ENCODE measurements around the gene BICC1. TPM values are rescaled to one million over a fixed set of nuclear protein-coding genes. Genes with fewer than 3 reads are reported as not detected.

Gene BICC1
- total RNA-seq, 1 experiment from 2014 or later: not detected

DNA sequence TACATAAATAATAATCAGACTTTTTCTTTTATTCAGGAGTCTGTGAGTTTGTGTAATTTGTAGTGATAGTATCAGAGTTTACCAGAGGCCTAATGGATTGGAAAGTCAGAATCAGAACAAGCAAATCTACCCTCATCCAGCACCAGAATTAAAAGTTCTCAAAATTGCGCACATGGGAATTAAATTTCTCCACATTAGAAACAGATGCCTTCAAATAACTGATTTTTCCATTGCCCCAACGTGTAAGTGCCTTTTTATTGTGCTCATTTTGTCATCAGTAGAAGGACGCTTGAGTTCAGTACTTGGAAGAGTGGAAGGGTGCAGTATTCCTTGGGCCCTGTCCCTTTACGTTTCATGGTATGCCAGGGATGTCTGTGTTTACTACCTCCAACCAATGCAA, 32.8 kb downstream of the BICC1 start:
- H3K9ac ChIP-seq (ENCODE audit: low read length): no peak overlapping the region
- no peak overlapping the region for H3K4me3 ChIP-seq (replicated peaks in 1 of 2; ENCODE audit: low read depth in 1 of 2, low read length in 2 of 2)
- intact Hi-C loops (cut with micrococcal nuclease): no loop called here
- H4K20me1 ChIP-seq (ENCODE audit: insufficient read depth): no peaks in the 10 kb centered on the region
- H3K9me2 ChIP-seq (ENCODE audit: insufficient read depth): no peaks in the 10 kb centered on the region
- no peaks in the 10 kb centered on the region for H3K9me3 ChIP-seq (ENCODE audit: control insufficient read depth in 1 of 2, insufficient read depth in 1 of 2, low read depth in 1 of 2, low read length in 2 of 2)
- no peaks in the 10 kb centered on the region for H3K4me1 ChIP-seq (ENCODE audit: control insufficient read depth in 1 of 2, insufficient read depth in 2 of 2, low read length in 2 of 2)
- no peak for ATAC-seq
- no peaks in the 10 kb centered on the region for H3K36me3 ChIP-seq (ENCODE audit: control insufficient read depth in 1 of 2, insufficient read depth in 2 of 2, low read length in 2 of 2)
- DNase-seq (ENCODE audit: low read depth, low spot score): no peak
- H3K27ac ChIP-seq (ENCODE audit: low read depth, low read length): no peak overlapping the region
- no TSS peak for BruUV-seq (replicated peaks)
- POLR2A ChIA-PET: no interaction called here
- H3K79me2 ChIP-seq (ENCODE audit: insufficient read depth, low read length): no peaks in the 10 kb centered on the region
- TF ChIP-seq, protein P1, sequence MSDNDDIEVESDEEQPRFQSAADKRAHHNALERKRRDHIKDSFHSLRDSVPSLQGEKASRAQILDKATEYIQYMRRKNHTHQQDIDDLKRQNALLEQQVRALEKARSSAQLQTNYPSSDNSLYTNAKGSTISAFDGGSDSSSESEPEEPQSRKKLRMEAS (IDR thresholded peaks at IDR 0.05): no peak
- no peak for TF ChIP-seq ZNF274 (IDR thresholded peaks at IDR 0.05; ENCODE audit: low read depth, low read length)
- no peak for TF ChIP-seq POLR2A (IDR thresholded peaks at IDR 0.05; ENCODE audit: borderline replicate concordance, extremely low read depth, insufficient read depth, insufficient read length)
- TF ChIP-seq SIN3A (IDR thresholded peaks at IDR 0.05; ENCODE audit: low read depth): no peak
- no peak overlapping the region for H3K4me2 ChIP-seq (ENCODE audit: low read length)
- RAD21 ChIA-PET (ENCODE audit: low non-redundant PET in 1 of 2, low total read pairs in 2 of 2, uncharacterized antibody in 2 of 2, unreplicated experiment in 2 of 2): no interaction called here
- CTCF ChIA-PET: no interaction called here
- H3K27me3 ChIP-seq (ENCODE audit: insufficient read depth, low read length): 0 out of 2 replicates have a peak, but pooled peaks cover 6% of the 10 kb centered on the region
- H2AFZ ChIP-seq (ENCODE audit: low read depth, low read length, poor library complexity, severe bottlenecking): no peak overlapping the region

DNA sequence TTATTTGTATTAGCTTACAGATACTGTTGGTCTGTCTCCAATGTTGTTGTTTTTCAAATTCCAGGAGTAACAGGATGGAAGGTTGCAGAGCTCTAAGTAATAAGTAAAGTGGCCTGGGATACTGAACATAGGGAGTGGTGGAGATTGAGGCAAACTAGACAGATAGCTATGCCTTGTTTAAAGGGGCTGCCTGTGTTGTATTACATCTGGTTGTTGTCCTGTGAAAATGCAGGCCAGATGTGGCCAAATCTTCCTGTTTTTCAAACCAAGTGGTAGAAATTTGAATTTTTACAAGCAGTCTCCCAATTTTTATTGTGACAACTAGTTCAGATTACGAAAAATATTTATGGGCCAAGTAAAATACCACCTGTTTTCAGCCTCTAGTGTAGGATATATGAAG, 33.5 kb downstream of the BICC1 start:
- ChIA-PET POLR2A (no interaction called here), CTCF (no interaction called here), RAD21 (ENCODE audit: low non-redundant PET in 1 of 2, low total read pairs in 2 of 2, uncharacterized antibody in 2 of 2, unreplicated experiment in 2 of 2) (no interaction called here)
- Histone ChIP-seq H3K79me2 (ENCODE audit: insufficient read depth, low read length) (no peaks in the 10 kb centered on the region), H3K4me3 (replicated peaks in 1 of 2; ENCODE audit: low read depth in 1 of 2, low read length in 2 of 2) (no peak overlapping the region), H3K9ac (ENCODE audit: low read length) (no peak overlapping the region), H3K4me1 (ENCODE audit: control insufficient read depth in 1 of 2, insufficient read depth in 2 of 2, low read length in 2 of 2) (no peaks in the 10 kb centered on the region), H2AFZ (ENCODE audit: low read depth, low read length, poor library complexity, severe bottlenecking) (no peak overlapping the region), H3K9me3 (ENCODE audit: control insufficient read depth in 1 of 2, insufficient read depth in 1 of 2, low read depth in 1 of 2, low read length in 2 of 2) (no peaks in the 10 kb centered on the region), H3K27me3 (ENCODE audit: insufficient read depth, low read length) (0 out of 2 replicates have a peak, but pooled peaks cover 6% of the 10 kb centered on the region), H3K36me3 (ENCODE audit: control insufficient read depth in 1 of 2, insufficient read depth in 2 of 2, low read length in 2 of 2) (no peaks in the 10 kb centered on the region), H3K4me2 (ENCODE audit: low read length) (no peak overlapping the region), H3K27ac (ENCODE audit: low read depth, low read length) (no peak overlapping the region), H4K20me1 (ENCODE audit: insufficient read depth) (no peaks in the 10 kb centered on the region), H3K9me2 (ENCODE audit: insufficient read depth) (no peaks in the 10 kb centered on the region)
- DNase-seq (ENCODE audit: low read depth, low spot score) (no peak), ATAC-seq (no peak)
- intact Hi-C loops (cut with micrococcal nuclease): no loop called here
- TF ChIP-seq POLR2AphosphoS5 (IDR thresholded peaks at IDR 0.05; ENCODE audit: low read depth, low read length) (no peak), ZNF274 (IDR thresholded peaks at IDR 0.05; ENCODE audit: low read depth, low read length) (no peak), YY1 (IDR thresholded peaks at IDR 0.05; ENCODE audit: extremely low read depth, insufficient replicate concordance, low read depth, low read length) (no peak)
- TF ChIP-seq, protein P2, sequence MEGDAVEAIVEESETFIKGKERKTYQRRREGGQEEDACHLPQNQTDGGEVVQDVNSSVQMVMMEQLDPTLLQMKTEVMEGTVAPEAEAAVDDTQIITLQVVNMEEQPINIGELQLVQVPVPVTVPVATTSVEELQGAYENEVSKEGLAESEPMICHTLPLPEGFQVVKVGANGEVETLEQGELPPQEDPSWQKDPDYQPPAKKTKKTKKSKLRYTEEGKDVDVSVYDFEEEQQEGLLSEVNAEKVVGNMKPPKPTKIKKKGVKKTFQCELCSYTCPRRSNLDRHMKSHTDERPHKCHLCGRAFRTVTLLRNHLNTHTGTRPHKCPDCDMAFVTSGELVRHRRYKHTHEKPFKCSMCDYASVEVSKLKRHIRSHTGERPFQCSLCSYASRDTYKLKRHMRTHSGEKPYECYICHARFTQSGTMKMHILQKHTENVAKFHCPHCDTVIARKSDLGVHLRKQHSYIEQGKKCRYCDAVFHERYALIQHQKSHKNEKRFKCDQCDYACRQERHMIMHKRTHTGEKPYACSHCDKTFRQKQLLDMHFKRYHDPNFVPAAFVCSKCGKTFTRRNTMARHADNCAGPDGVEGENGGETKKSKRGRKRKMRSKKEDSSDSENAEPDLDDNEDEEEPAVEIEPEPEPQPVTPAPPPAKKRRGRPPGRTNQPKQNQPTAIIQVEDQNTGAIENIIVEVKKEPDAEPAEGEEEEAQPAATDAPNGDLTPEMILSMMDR (IDR thresholded peaks at IDR 0.05 in 2 of 3, conservative IDR thresholded peaks at IDR 0.05 in 1 of 3; ENCODE audit: borderline replicate concordance in 1 of 3, insufficient read depth in 1 of 3, low read depth in 2 of 3, low read length in 2 of 3): no peak
- BruUV-seq (replicated peaks): no TSS peak
